GM19397 (cell line): Measurements from ENCODE around the gene DOK4.
"Not testable (repeated sequence)": the region's sequence is repeated elsewhere in the genome, so short reads cannot be mapped to it uniquely, and the experiment has no call there.

Experiments used
- ATAC-seq: cut with Tn5 transposase; IDR thresholded peaks from one replicate; pipeline ENCODE4 v1.9.1; 2021; ENCODE audit warnings: mild to moderate bottlenecking, moderate library complexity; ENCODE audit not compliant: unreplicated experiment

Gene DOK4

GRCh38 chr16:57452021-57452420, 34.3 kb downstream of the DOK4 start:
- ATAC-seq: no peak

GRCh38 chr16:57447186-57447962, 38.9 kb downstream of the DOK4 start, which contains the start of the genes CIAPIN1 and COQ9:
Gene CIAPIN1, minus strand, starts transcription at chr16:57447385. Its CDS starts 6,457 bp downstream, at chr16:57440928.
Gene COQ9, plus strand, starts transcription at chr16:57447479. Its CDS starts 27 bp downstream, at chr16:57447506.
- ATAC-seq: peak; percentile 98

- ATAC-seq: peak; percentile 30
These were observed 39.6 kb downstream of the DOK4 start for GRCh38 chr16:57446531-57447185.

GRCh38 chr16:57445510-57445909, 40.8 kb downstream of the DOK4 start:
- no peak for ATAC-seq

- ATAC-seq: no peak
These were observed 41.6 kb downstream of the DOK4 start for GRCh38 chr16:57444711-57445110.

- ATAC-seq: not testable (repeated sequence)
These were observed 45.7 kb downstream of the DOK4 start for GRCh38 chr16:57440551-57440950.

GRCh38 chr16:57439947-57440346, 46.3 kb downstream of the DOK4 start:
- not testable (repeated sequence) for ATAC-seq

- no peak for ATAC-seq
These were observed 50.5 kb downstream of the DOK4 start for GRCh38 chr16:57435838-57436237.

GRCh38 chr16:57434003-57434402, 52.3 kb downstream of the DOK4 start:
- ATAC-seq: no peak

- no peak for ATAC-seq
These were observed 53.3 kb downstream of the DOK4 start for GRCh38 chr16:57432989-57433388.

GRCh38 chr16:57432505-57432904, 53.8 kb downstream of the DOK4 start:
- no peak for ATAC-seq

- ATAC-seq: no peak
These were observed 55.3 kb downstream of the DOK4 start for GRCh38 chr16:57430955-57431354.

- no peak for ATAC-seq
These were observed 58.5 kb downstream of the DOK4 start for GRCh38 chr16:57427824-57428223.

- ATAC-seq: no peak
These were observed 59.0 kb downstream of the DOK4 start for GRCh38 chr16:57427307-57427706.

- ATAC-seq: no peak
These were observed 59.9 kb downstream of the DOK4 start for GRCh38 chr16:57426356-57426755.

- no peak for ATAC-seq
These were observed 61.7 kb downstream of the DOK4 start for GRCh38 chr16:57424583-57424982.

- no peak for ATAC-seq
These were observed 63.1 kb downstream of the DOK4 start for GRCh38 chr16:57423152-57423551.

- no peak for ATAC-seq
These were observed 64.0 kb downstream of the DOK4 start for GRCh38 chr16:57422026-57422944.
